Stomach smooth muscle (tissue), 2 donors: Measurements from ENCODE around the gene SMAD3.
A peak's percentile ranks its signal among the peaks of the same experiment; 100 is the strongest.

Experiments
- H3K27ac ChIP-seq: one replicate; pipeline ENCODE4 v1.7.0; 2013; ENCODE audit warnings: mild to moderate bottlenecking, low read length, inconsistent platforms
- H3K27me3 ChIP-seq, 2 donors: one replicate each; pipeline ENCODE4 v1.7.0; 2013; ENCODE audit warnings: low read length in 2 of 2; ENCODE audit not compliant: insufficient read depth in 2 of 2, control insufficient read depth in 1 of 2
- H3K36me3 ChIP-seq, 2 donors: one replicate each; pipeline ENCODE4 v1.7.0; 2013; ENCODE audit warnings: low read length in 2 of 2; ENCODE audit not compliant: control insufficient read depth in 2 of 2, insufficient read depth in 2 of 2
- H3K4me1 ChIP-seq: one replicate; pipeline ENCODE4 v1.7.0; 2013; ENCODE audit warnings: low read length; ENCODE audit not compliant: control insufficient read depth, insufficient read depth
- H3K4me3 ChIP-seq, 2 donors: one replicate each; pipeline ENCODE4 v1.7.0; 2013; ENCODE audit warnings: low read length in 2 of 2
- H3K9ac ChIP-seq, 2 donors: one replicate each; pipeline ENCODE4 v1.7.0; 2013; ENCODE audit warnings: low read length in 2 of 2, mild to moderate bottlenecking in 1 of 2
- H3K9me3 ChIP-seq, 2 donors: one replicate each; pipeline ENCODE4 v1.7.0; 2013; ENCODE audit warnings: low read length in 2 of 2; ENCODE audit not compliant: control insufficient read depth in 2 of 2
- donor health status: healthy.
- donor health status: Pancreatic carcinoma.

The SMAD3 gene

GRCh38 chr15:67190326-67190725 lies 124.9 kb downstream of the SMAD3 start:
- Histone ChIP-seq H3K36me3 (peaks cover 24 to 28% of the 10 kb centered on the region in 2 donors), H3K27me3 (no peaks in the 10 kb centered on the region), H3K4me3 (no peak overlapping the region), H3K9me3 (no peaks in the 10 kb centered on the region), H3K4me1 (peaks cover 64% of the 10 kb centered on the region), H3K27ac (peak overlapping the region; percentile 69), H3K9ac (no peak overlapping the region)

GRCh38 chr15:67190813-67191212 lies 125.4 kb downstream of the SMAD3 start:
- H3K4me1 ChIP-seq: peaks cover 60% of the 10 kb centered on the region
- peaks cover 24 to 28% of the 10 kb centered on the region in 2 donors for H3K36me3 ChIP-seq
- no peaks in the 10 kb centered on the region for H3K9me3 ChIP-seq
- no peaks in the 10 kb centered on the region for H3K27me3 ChIP-seq
- no peak overlapping the region for H3K4me3 ChIP-seq
- no peak overlapping the region for H3K27ac ChIP-seq
- no peak overlapping the region for H3K9ac ChIP-seq

GRCh38 chr15:67192185-67192820 lies 126.9 kb downstream of the SMAD3 start:
- Histone ChIP-seq H3K36me3 (peaks cover 23 to 28% of the 10 kb centered on the region in 2 donors), H3K9ac (no peak overlapping the region), H3K9me3 (no peaks in the 10 kb centered on the region), H3K4me3 (no peak overlapping the region), H3K4me1 (peaks cover 51% of the 10 kb centered on the region), H3K27ac (peak overlapping the region; percentile 46), H3K27me3 (no peaks in the 10 kb centered on the region)

GRCh38 chr15:67193223-67193990 lies 128.0 kb downstream of the SMAD3 start:
- Histone ChIP-seq H3K36me3 (peaks cover 19 to 23% of the 10 kb centered on the region in 2 donors), H3K4me3 (no peak overlapping the region), H3K4me1 (peaks cover 42% of the 10 kb centered on the region), H3K27me3 (no peaks in the 10 kb centered on the region), H3K9ac (no peak overlapping the region), H3K27ac (peak overlapping the region; percentile 46), H3K9me3 (no peaks in the 10 kb centered on the region)

GRCh38 chr15:67194171-67195114 lies 129.0 kb downstream of the SMAD3 start:
- Histone ChIP-seq H3K9me3 (no peaks in the 10 kb centered on the region), H3K36me3 (peaks cover 17 to 23% of the 10 kb centered on the region in 2 donors), H3K9ac (no peak overlapping the region), H3K4me3 (no peak overlapping the region), H3K27ac (peak overlapping the region; percentile 24), H3K4me1 (peaks cover 34% of the 10 kb centered on the region), H3K27me3 (no peaks in the 10 kb centered on the region)

GRCh38 chr15:67195305-67195704 lies 129.9 kb downstream of the SMAD3 start:
- no peaks in the 10 kb centered on the region for H3K9me3 ChIP-seq
- no peak overlapping the region for H3K4me3 ChIP-seq
- H3K36me3 ChIP-seq: peaks cover 12 to 19% of the 10 kb centered on the region in 2 donors
- no peak overlapping the region for H3K27ac ChIP-seq
- H3K4me1 ChIP-seq: peaks cover 29% of the 10 kb centered on the region
- H3K27me3 ChIP-seq: no peaks in the 10 kb centered on the region
- H3K9ac ChIP-seq: no peak overlapping the region

- Histone ChIP-seq H3K4me3 (no peak overlapping the region), H3K4me1 (peaks cover 25% of the 10 kb centered on the region), H3K27me3 (no peaks in the 10 kb centered on the region), H3K27ac (no peak overlapping the region), H3K9me3 (no peaks in the 10 kb centered on the region), H3K36me3 (peaks cover 5 to 14% of the 10 kb centered on the region in 2 donors), H3K9ac (no peak overlapping the region)
Measured at GRCh38 chr15:67196222-67196621, 130.8 kb downstream of the SMAD3 start.

GRCh38 chr15:67196672-67197363 lies 131.4 kb downstream of the SMAD3 start:
- no peak overlapping the region for H3K9ac ChIP-seq
- H3K4me1 ChIP-seq: peaks cover 25% of the 10 kb centered on the region
- no peak overlapping the region for H3K27ac ChIP-seq

GRCh38 chr15:67197364-67197695 lies 131.9 kb downstream of the SMAD3 start:
- Histone ChIP-seq H3K9me3 (no peaks in the 10 kb centered on the region), H3K36me3 (peaks cover 6 to 11% of the 10 kb centered on the region in 2 donors), H3K9ac (no peak overlapping the region), H3K4me3 (no peak overlapping the region), H3K27ac (no peak overlapping the region), H3K27me3 (no peaks in the 10 kb centered on the region), H3K4me1 (peaks cover 25% of the 10 kb centered on the region)

More at GRCh38 chr15:67196672-67197363, 131.4 kb downstream of the SMAD3 start:
- Histone ChIP-seq H3K4me3 (no peak overlapping the region), H3K9me3 (no peaks in the 10 kb centered on the region), H3K36me3 (peaks cover 4 to 10% of the 10 kb centered on the region in 2 donors), H3K27me3 (no peaks in the 10 kb centered on the region)

- H3K27me3 ChIP-seq: no peaks in the 10 kb centered on the region
- H3K9me3 ChIP-seq: no peaks in the 10 kb centered on the region
- H3K4me1 ChIP-seq: peaks cover 16% of the 10 kb centered on the region
- no peak overlapping the region for H3K27ac ChIP-seq
- peaks cover 5 to 7% of the 10 kb centered on the region in 2 donors for H3K36me3 ChIP-seq
- no peak overlapping the region for H3K9ac ChIP-seq
- no peak overlapping the region for H3K4me3 ChIP-seq
Measured at GRCh38 chr15:67198157-67198754, 132.9 kb downstream of the SMAD3 start.
